GM19328 (cell line): ENCODE results near the gene BIRC3.
"Not testable (repeated sequence)": the region's sequence is repeated elsewhere in the genome, so short reads cannot be mapped to it uniquely, and the experiment has no call there.

Experiments
- ATAC-seq: cut with Tn5 transposase; IDR thresholded peaks from one replicate; pipeline ENCODE4 v1.9.1; 2021; ENCODE audit warnings: mild to moderate bottlenecking, moderate library complexity; ENCODE audit not compliant: unreplicated experiment

Gene BIRC3

DNA sequence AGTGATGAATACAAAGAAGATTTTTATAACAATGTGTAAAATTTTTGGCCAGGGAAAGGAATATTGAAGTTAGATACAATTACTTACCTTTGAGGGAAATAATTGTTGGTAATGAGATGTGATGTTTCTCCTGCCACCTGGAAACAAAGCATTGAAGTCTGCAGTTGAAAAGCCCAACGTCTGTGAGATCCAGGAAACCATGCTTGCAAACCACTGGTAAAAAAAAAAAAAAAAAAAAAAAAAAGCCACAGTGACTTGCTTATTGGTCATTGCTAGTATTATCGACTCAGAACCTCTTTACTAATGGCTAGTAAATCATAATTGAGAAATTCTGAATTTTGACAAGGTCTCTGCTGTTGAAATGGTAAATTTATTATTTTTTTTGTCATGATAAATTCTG is 5.3 kb downstream of the BIRC3 start:
- ATAC-seq = no peak

DNA sequence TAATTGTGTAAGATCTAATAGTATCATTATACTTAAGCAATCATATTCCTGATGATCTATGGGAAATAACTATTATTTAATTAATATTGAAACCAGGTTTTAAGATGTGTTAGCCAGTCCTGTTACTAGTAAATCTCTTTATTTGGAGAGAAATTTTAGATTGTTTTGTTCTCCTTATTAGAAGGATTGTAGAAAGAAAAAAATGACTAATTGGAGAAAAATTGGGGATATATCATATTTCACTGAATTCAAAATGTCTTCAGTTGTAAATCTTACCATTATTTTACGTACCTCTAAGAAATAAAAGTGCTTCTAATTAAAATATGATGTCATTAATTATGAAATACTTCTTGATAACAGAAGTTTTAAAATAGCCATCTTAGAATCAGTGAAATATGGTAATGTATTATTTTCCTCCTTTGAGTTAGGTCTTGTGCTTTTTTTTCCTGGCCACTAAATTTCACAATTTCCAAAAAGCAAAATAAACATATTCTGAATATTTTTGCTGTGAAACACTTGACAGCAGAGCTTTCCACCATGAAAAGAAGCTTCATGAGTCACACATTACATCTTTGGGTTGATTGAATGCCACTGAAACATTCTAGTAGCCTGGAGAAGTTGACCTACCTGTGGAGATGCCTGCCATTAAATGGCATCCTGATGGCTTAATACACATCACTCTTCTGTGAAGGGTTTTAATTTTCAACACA is 6.4 kb downstream of the BIRC3 start:
- ATAC-seq = no peak

DNA sequence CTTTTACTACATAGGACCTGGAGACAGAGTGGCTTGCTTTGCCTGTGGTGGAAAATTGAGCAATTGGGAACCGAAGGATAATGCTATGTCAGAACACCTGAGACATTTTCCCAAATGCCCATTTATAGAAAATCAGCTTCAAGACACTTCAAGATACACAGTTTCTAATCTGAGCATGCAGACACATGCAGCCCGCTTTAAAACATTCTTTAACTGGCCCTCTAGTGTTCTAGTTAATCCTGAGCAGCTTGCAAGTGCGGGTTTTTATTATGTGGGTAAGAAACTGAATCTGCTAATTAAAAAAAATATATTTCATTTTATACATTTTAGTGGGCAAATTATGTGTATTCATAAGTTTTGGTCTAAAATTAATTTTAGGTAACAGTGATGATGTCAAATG is 7.8 kb downstream of the BIRC3 start:
- no peak for ATAC-seq

DNA sequence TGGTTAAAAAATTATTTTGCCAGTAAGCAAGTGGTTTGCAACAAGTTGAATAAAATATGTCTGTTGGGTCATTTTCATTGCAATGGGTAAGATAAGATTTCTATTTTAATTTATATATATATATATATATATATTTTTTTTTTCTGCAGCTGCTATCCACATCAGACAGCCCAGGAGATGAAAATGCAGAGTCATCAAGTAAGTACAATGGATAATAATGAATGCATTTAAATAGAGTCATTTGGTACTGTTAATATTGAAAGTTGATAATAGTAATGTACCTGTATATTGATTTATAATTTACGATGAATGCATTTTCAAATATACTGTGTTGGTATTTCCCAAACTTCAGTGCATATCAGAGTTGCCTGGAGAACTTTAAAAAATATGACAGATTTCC is 11.5 kb downstream of the BIRC3 start:
- no peak for ATAC-seq

DNA sequence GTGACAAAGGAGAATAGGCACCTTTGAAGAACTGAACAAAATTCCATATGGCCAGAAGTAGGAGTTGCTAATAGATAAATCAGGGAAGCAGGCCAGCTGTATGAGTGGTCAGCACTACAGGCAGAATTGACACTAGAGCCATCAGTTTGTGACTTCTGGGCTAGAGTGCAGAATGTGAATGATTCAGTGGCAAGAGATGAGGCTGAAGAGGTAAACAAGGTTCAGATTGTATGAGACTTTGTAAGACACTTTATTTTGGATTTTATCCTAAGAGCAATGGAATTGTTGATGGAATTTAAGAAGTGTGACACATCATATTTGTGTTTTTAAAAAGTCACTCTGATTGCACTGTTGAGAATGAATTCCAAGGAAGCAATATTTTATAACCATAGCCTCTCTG is 12.9 kb downstream of the BIRC3 start:
- no peak for ATAC-seq

DNA sequence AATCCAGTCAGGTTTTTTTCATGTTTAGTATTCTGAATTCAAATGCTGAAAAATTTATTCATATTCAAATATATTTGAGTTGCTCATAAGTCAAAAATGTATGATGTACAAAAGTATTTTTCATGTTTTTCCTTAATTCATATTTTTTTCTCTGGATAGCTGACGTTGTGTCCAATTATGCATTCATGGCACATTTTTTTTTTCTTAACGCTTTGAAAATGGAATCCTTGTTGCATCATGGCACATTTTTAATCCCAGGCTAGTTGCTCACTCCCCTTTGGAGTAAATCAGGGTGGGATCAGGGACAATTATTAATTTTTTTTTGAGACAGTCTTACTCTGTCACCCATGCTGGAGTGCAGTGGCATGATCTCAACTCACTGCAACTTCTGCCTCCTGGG is 14.1 kb downstream of the BIRC3 start:
- ATAC-seq = no peak

DNA sequence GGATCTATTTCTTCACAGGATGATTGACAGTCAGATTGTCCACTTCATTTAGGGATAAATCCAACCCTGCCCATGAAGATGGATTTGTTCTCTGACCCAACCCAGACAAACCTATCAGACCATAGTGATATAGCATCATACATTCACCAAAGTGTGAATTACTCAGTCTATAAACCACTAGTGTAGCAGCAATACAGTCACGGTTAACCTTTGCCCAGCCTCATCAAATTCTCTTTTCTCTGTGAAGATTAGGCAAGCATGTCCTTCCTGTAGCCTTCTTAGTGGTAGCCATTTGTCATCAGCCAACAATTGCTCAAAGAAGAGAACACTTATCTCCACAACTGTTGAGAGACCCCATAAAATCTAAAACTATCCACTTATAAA is 15.3 kb downstream of the BIRC3 start:
- ATAC-seq = no peak

DNA sequence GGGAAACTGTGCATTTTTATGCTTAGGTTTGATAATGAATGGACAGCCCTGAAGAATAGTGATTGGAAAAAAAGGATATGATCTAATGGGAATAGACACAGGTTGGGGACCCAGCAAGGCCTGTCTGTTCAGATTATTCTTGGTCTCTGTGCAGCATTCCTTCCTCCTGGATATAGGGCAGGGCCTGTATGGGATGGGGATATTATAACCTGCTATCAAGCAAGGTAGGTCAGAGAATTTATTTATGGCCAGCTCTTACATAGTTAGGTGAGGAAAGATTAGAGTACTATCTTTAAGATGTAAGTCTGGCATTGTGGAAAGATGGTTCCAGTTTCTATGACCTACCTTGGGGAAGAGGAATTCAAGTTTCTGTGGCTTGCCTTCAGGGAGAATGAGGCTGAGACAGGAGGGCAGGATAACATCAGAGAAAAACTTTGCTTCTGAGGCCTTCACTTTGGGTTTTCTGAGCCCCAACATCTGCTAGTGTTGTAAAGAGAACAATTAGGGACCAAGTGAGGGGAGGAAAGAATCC is 21.3 kb downstream of the BIRC3 start:
- ATAC-seq = no peak

DNA sequence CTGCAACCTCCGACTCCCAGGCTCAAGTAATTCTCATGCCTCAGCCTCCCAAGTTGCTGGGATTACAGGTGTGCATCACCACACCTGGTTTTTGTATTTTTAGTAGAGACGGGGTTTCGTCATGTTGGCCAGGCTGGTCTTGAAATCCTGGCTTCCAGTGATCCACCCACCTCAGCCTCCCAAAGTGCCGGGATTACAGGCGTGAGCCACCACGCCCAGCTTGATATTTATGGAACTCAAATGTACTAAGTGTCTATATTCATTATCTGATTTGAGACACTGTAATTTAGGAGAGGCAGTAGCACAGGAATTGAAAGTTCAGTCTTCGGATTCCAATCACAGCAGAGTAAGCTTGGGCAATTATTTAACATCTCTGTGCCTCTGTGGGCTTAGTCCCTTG is 24.0 kb downstream of the BIRC3 start:
- not testable (repeated sequence) for ATAC-seq

DNA sequence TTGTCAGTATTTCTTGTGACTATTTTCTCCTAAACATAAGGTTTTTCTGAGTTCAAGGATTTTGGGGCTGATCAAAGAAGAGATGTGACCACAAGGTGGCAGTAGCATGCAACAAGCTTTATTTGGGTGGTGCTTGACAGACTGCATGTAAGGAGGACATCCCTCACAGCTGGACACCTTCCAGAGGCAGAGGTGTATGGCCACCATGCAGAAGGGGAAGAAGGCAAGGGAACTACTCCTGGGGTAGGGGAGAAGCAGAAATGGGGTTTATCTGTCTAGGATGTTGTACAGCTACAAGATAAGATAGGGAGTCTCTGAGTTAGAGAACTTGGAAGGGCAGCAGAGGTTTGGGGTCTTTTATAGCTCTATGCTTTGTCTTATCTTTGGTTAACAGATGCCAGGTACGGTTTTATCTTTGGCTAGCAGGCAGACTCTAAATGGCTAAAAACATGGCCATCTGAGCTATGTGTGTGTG is 24.6 kb downstream of the BIRC3 start:
- ATAC-seq = no peak

DNA sequence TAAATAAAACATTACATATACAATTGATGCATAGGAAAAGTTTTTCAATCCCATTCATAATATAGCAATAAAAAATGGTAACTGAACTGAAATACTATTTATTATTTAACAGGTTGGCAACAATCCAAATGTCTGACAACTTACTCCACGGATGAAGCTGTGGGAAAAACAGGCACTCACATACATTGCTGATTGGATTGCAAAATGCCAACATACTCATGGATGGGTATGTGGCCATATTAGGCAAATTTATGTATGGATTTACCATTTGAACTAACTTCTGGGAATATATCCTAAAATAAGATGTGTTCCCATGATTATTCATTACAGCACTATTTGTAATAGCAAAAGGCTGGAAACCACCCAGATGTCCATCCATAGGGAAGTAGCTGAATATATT is 26.5 kb downstream of the BIRC3 start:
- ATAC-seq = no peak

DNA sequence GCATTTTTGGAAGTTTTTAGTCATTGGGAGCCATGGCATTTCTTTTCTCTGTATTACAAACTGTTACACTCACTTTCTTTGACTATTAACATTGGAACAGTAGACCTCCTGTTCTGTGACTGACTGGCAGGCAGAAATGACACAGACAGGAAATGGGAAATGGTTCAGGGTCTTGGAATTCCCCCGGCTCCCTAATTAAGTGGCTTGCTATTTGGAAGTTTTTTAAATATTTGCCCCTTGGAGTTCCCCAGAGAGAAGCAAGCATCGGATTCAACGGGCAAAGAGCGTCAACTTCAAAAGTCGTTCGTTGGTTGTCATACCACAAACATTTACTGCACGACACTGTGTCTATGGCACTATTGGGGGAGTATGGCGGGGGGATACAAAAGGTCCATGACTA is 28.6 kb downstream of the BIRC3 start:
- no peak for ATAC-seq

DNA sequence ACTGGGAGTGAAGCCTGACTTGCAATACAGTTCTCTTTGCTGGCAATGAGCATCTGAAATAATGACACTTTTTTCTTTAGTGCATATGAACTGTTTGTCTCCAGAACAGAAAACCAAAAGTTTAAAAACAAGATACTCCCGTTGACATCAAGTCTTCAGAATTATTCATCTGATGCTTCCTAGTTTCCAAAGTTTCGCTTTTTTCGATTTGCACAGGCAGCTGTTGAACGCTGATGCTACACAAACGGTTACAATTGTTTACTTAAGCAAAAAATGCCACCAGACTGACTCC is 29.1 kb downstream of the BIRC3 start:
- no peak for ATAC-seq

DNA sequence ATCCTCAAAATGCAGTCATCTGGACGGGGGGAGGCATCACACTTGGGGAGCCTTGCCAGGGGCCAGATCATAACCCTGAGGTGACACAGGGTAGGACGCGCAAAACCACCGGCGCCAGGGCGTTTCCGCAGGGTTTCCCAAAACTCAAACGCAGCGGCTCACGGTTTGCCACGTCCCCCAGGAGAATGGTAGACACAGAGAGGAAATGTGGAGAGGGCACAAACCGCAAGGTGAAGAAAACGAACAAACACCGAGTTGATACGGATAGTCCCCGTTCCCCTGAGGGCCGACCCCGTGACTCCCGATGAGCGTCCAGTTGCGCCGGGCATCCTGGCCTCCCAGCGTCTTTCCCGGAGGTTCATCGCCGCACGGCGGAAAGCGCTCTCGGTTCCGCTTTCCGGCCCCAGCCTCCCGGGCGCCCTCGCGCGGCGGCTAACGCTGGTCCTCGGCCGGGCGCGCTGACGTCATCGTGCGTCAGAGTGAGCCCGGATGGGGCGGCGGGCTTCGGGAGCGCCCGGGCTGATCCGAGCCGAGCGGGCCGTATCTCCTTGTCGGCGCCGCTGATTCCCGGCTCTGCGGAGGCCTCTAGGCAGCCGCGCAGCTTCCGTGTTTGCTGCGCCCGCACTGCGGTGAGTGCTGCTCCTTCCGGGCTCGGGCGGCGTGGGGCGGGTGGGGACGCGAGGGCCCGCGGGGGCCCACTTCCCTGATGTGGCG is 29.6 kb downstream of the BIRC3 start, which contains the start of gene BIRC2:
BIRC2 (plus strand) TSS at position 467 of the 714 bp plus-strand sequence. CDS start 2,641 bp downstream, outside the sequence.
- ATAC-seq = peak; percentile 87

DNA sequence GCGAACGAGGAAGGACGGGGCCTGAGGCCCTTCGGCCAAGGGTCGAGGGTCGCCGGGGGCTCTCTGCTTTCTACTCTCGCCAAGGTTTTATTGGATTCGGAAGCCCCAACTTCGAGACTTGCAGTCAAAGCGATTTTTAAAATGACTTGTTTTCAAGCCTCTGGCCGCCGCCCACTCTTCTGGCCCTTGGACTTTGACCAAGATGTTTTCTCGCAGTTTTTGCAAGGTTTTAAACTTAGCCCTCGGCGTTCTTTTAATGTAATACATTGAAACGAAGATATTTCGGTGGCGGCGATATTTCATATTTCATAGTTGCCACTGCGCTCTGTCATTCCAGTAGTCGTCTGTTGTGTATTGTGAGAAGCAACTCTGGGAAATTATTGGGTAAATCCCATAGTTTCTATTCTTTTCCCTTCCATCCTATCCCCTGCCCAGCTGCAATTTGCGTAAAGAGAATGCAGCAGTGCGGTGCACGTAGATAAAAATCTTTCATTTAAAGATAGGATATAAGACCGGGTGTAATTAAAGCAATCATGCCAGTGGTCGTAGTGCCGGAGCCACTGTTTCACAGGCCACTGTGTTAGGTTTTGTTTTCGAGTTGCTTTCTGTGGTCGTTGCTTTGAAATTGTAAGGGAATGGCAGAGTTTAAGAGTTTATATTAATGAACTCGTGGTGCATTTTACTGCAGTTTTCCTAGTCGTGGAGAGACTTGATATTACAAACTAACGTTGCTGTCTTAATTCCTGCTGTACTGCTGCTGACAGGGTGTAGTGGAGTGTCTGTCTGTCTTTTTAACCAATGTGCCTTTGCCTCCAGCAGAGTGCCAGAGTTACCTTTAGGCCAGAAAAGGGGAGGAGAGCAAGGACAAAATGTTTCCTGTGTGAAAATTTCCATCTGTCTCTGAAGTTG is 30.4 kb downstream of the BIRC3 start:
- no peak for ATAC-seq

DNA sequence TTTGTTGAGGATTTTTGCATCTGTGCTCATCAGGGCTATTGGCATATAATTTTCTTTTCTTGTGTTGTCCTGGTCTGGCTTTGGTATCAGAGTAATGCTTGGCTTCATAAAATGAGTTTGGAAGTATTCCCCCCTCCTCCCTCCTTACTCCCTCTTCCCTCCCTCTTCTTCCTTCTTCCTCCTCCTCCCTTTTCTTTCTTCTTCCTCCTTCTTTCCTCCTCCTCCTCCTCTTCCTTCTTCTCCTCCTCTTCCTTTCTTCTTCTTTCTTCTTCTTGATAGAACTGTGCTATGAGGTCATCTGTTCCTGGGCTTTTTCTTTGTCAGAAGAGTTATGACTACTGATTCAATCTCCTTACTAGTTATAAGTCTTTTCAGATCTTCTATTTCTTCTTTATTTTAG is 39.8 kb downstream of the BIRC3 start:
- ATAC-seq = no peak

DNA sequence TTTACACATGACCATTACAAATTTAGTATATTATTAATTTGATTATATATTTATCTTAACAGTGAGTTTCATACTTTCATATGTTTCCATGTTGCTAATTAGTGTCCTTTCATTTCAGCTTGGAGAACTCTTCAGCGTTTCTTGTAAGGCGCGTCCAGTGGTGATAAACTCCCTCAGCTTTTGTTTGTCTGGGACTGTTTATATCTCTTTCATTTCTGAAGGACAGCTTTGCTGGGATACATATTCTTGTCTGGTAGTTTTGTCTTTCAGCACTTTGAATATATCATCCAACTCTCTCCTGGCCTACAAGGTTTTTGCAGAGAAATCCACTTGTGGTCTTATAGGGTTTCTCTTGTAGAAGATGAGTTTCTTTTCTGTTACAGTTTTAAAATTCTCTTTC is 42.1 kb downstream of the BIRC3 start:
- no peak for ATAC-seq

DNA sequence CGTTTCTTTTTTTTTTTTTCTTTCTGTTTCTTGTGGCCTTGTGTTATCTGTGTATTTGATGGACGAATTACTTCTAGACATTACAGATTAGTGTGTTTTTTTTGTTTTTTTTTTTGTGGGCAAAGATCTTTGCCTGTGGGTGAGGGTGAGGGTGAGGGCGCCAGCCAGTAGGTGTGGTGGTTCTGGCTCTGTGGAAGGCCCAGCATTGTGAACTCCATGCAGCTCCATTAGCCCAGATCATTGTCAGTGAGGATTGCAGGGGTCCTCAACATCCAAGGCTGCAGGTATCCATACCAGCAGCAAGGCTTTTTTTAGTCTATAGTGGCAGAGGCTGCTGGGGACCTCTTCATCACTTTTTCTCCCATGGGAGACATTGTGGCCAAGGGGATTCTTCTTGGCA is 43.4 kb downstream of the BIRC3 start:
- ATAC-seq = no peak

DNA sequence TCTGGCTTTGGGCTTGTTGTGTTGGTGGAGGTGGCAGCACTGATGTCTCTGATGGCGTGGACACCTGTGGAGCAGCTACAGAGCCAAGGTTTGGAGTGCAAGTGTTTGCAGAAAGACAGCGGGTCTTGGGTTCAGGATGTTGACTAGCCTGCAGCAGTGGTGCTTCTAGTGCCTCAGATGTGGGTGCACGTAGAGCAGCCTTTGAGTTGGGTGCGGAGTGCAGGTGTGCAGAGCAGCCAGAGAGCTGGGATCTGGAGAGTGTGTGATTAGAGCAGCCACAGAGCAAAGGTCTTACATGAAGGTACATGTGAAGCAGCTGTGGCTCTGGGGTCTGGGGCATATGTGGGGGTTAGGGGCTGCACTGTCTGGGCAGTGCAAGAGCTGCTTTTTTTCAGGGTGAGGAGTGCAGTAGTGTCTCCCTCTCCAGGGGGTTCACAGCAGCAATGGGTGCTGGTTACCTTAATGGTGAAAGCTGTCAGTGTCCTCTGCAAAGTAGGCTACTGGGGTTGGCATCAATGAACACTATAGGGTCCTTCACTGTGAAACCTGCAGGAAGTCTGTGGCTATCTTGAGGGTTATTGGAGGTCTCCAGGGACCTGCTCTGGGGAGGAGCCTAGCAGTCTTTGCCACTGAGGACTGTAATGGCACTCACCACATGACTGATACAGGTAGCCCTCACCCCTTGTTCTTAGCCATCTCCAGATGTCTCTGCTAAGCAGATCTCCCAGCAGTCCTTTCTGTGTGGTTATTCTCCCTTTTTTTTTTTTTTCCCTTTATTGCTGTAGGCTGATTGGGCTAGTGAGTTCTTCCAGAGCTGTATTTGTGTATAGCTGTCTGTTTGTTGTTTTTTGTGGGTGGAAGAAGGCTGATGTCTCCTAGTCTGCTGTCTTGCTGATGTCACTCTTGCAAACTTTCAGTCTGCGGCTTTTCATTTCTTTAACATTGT is 44.1 kb downstream of the BIRC3 start:
- peak; percentile 75 for ATAC-seq

DNA sequence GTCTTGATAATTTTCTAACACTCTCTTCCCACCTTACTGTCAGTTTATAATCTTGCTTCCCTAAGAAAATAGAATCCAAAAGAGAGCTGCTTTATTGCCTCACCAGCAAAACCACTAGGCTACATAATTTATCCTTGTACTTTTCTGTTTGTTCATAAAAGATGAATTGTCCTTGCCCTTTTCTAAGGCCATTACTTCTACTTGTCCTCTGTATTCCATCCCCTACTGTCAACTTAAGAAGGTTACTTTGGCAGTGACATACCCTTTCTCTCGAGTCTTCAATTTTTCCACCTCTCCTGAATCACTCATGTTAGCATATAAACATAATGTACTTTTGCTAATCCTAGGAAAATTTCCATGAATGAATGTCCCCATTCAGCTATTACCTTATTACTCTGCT is 47.7 kb downstream of the BIRC3 start:
- no peak for ATAC-seq
